Measurements from ENCODE around the gene GATAD1.

GRCh38 chr7:92417913-92418312 is 29.4 kb upstream of the GATAD1 start:
- TF ChIP-seq POLR2AphosphoS5 (IDR thresholded peaks at IDR 0.05; ENCODE audit: low read depth, low read length): no peak
- TF ChIP-seq REST (IDR thresholded peaks at IDR 0.05; ENCODE audit: insufficient read depth in 1 of 2, low read depth in 2 of 2, low read length in 2 of 2): no peak
- no peak for TF ChIP-seq TAF1 (IDR thresholded peaks at IDR 0.05; ENCODE audit: borderline replicate concordance, insufficient read depth, low read length)
- no peak for TF ChIP-seq FOXP2 (optimal IDR thresholded peaks at IDR 0.05; ENCODE audit: borderline replicate concordance, extremely low read depth, extremely low read length, insufficient read depth)
- TF ChIP-seq SIN3A (IDR thresholded peaks at IDR 0.05; ENCODE audit: borderline replicate concordance, insufficient read depth, low read length): no peak
